Adrenal gland (tissue), 12 donors: Measurements from ENCODE around the gene LRRC8D. TPM values are rescaled to one million over a fixed set of nuclear protein-coding genes. Genes with fewer than 3 reads are reported as not detected.

Experiments used
- DNase-seq, 7 donors: peaks; one replicate each; pipeline ENCODE4 v3.0.0-alpha.2; 2019 to 2020
- H3K27ac ChIP-seq, 5 donors: fragments of 200-600 bp; sonication (generic) in 4 of 5; 1 replicate in 3 of 5; 2 replicates in 2 of 5; pipeline versions ENCODE4 v1.5.1 to v1.8.0; 2016 to 2020; ENCODE audit warnings: mild to moderate bottlenecking in 1 of 5
- H3K27me3 ChIP-seq: fragments of 200-600 bp; 2 replicates; pipeline ENCODE4 v1.8.0; 2021
- H3K36me3 ChIP-seq, 2 donors: fragments of 200-600 bp; replicated peaks in 1 of 2; 1 replicate in 1 of 2; 2 replicates in 1 of 2; pipeline versions ENCODE4 v1.5.1 to v1.8.0; 2018 to 2022
- H3K4me1 ChIP-seq, 2 donors: fragments of 200-600 bp; replicated peaks in 1 of 2; 1 replicate in 1 of 2; 2 replicates in 1 of 2; pipeline versions ENCODE4 v1.5.1 to v1.8.0; 2018 to 2021
- H3K4me3 ChIP-seq, 4 donors: fragments of 200-600 bp; sonication (generic) in 3 of 4; one replicate each; pipeline ENCODE4 v1.5.1; 2016 to 2018
- H3K9me3 ChIP-seq, 3 donors: fragments of 200-600 bp; sonication (generic) in 1 of 3; replicated peaks in 1 of 3; 1 replicate in 2 of 3; 2 replicates in 1 of 3; pipeline versions ENCODE4 v1.5.1 to v1.8.0; 2016 to 2021
- POLR2A ChIP-seq, 2 donors: fragments of 450-650 bp; IDR thresholded peaks; one replicate each; pipeline ENCODE4 v1.6.1; 2017; ENCODE audit warnings: antibody characterized with exemption in 2 of 2, mild to moderate bottlenecking in 2 of 2, moderate library complexity in 1 of 2
- WGBS, 4 donors: extraction: QIAGEN DNeasy Blood & Tissue Kit in 2 of 4; methylation state at CpG; one replicate each; pipeline versions ENCODE4 v1.1.5 to v1.1.7; 2013 to 2017; 5-methylcytosine and 5-hydroxymethylcytosine counted together
- intact Hi-C, 2 donors: fragments of 100-400 bp; cut with DNase I; formaldehyde crosslinking; loops; one replicate each; pipeline versions ENCODE4 v1.14.1 to v1.15.0; 2022 to 2023
- polyA plus RNA-seq, 3 donors: library from polyadenylated mRNA; stranded (reverse); fragments of 200-250 nt in 2 of 3; fragments of 350-450 nt in 1 of 3; fragmentation: Illumina TruSeq in 1 of 3; extraction: RNeasy Lipid Tissue Mini Kit (QIAGEN cat#74804) in 1 of 3; gene quantifications; one replicate each; pipeline ENCODE4 v1.2.3, GENCODE V29; 2013 to 2014
- total RNA-seq, 9 donors: library from RNA; depleted of rRNA in 4 of 9; stranded (reverse); fragments of >200 nt in 4 of 9; fragments of 120-200 nt in 1 of 9; fragmentation: NEBNext Ultra II Directional in 1 of 9; extraction: Animal tissue kit (Norgen Biotek cat#: 25700) in 1 of 9; gene quantifications; one replicate each; pipeline versions ENCODE4 v1.1.0 to v1.2.4, GENCODE V29; 2013 to 2023
- TF ChIP-seq, protein P1 (sequence below), 6 experiments: fragments of 450-650 bp in 4 of 6; fragments of 200-600 bp in 2 of 6; sonication (generic) in 1 of 6; IDR thresholded peaks; 1 replicate in 5 of 6; 2 replicates in 1 of 6; pipeline versions ENCODE4 v1.5.1 to v1.8.0; 2016 to 2021; ENCODE audit warnings: antibody characterized with exemption in 6 of 6, mild to moderate bottlenecking in 2 of 6, moderate library complexity in 1 of 6
- donor health status: healthy with polysubstance abuse.
- donor health status: Bipolar disorder and iron deficiency.
- donor health status: DM: yes; HTN: yes; CAD: no.
- donor health status: DM: no; HTN: no; CAD: no.
- donor health status: DM: no; HTN: no; CAD: no.
- donor health status: DM: yes; HTN: yes; CAD: no.

Gene LRRC8D
- total and polyA plus RNA-seq, 12 donors = 13.9 to 79.8 (median 57.2) TPM

DNA sequence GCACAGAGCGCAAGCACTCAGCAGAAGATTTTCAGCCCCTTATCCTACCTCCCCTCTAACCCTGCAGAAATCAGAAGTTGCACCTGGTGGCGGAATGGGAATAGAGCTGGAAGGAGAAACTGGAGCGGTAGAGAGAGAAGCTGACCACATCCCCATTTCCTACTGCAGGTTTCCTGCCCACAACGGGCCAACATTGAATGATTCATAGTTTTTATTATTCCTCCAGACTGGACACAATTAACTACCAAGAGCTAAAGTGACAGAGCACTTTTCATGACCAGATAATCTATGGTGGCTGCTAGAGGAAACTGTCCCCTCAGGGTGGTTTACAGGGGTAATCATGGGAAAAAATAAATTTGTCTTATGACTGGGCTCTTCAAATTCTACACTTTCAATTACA, 21.3 kb upstream of the LRRC8D start:
- no peaks in the 10 kb centered on the region for H3K27me3 ChIP-seq
- H3K4me1 ChIP-seq = no peaks in the 10 kb centered on the region
- no peaks in the 10 kb centered on the region for H3K9me3 ChIP-seq
- intact Hi-C loops = no loop called here
- TF ChIP-seq, protein P1, sequence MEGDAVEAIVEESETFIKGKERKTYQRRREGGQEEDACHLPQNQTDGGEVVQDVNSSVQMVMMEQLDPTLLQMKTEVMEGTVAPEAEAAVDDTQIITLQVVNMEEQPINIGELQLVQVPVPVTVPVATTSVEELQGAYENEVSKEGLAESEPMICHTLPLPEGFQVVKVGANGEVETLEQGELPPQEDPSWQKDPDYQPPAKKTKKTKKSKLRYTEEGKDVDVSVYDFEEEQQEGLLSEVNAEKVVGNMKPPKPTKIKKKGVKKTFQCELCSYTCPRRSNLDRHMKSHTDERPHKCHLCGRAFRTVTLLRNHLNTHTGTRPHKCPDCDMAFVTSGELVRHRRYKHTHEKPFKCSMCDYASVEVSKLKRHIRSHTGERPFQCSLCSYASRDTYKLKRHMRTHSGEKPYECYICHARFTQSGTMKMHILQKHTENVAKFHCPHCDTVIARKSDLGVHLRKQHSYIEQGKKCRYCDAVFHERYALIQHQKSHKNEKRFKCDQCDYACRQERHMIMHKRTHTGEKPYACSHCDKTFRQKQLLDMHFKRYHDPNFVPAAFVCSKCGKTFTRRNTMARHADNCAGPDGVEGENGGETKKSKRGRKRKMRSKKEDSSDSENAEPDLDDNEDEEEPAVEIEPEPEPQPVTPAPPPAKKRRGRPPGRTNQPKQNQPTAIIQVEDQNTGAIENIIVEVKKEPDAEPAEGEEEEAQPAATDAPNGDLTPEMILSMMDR (IDR thresholded peaks at IDR 0.05) = no peak
- no peak for TF ChIP-seq POLR2A (IDR thresholded peaks at IDR 0.05)
- H3K27ac ChIP-seq = no peak overlapping the region
- no peak overlapping the region for H3K4me3 ChIP-seq
- no peak for DNase-seq
- H3K36me3 ChIP-seq = no peaks in the 10 kb centered on the region
- WGBS, 4 donors = 71 to 83% (median 77%) methylated on average over 3 to 4 of the region's 4 CpGs

DNA sequence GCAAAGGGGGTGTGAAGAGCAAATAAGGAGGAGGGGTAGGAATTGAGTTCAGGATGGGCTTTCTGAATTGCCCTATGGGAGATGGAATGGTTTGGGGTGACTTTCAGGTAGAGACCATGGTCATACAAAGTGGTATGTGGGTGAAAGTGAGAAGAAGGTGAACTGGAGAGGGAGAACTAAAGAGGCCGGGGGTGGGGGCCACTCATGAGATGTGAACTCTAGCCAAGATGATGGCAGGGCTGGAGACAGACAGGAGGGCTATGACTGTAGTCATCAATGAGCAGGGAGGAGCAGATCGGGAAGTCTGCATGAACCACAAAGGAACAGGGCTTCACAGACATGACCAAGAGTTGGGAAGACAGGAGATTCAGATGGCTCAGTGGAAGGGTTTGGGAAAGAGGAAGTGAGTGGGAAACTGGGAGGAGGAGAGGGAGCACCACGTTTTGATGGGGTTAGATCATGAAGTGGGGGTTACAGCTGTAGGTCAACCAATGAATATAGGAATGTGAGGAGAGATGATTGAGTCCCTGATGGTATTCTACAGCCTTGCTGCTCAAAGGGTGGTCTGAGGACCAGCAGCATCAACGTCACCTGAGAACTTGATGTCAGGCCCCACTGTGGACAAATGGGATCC, 20.7 kb upstream of the LRRC8D start:
- TF ChIP-seq POLR2A (IDR thresholded peaks at IDR 0.05) = no peak
- TF ChIP-seq, protein P1 (IDR thresholded peaks at IDR 0.05) = no peak
- intact Hi-C loops = loop anchor here in 1 of 2 donors (5.0 kb wide), 1 partner anchor 187 kb away; no protein-coding TSS in a partner anchor
- WGBS, 4 donors = 77 to 90% (median 86%) methylated on average over 4 of the region's 4 CpGs
- Histone ChIP-seq H3K27ac (no peak overlapping the region), H3K9me3 (no peaks in the 10 kb centered on the region), H3K27me3 (no peaks in the 10 kb centered on the region), H3K4me3 (no peak overlapping the region), H3K4me1 (no peaks in the 10 kb centered on the region), H3K36me3 (no peaks in the 10 kb centered on the region)
- DNase-seq = no peak

DNA sequence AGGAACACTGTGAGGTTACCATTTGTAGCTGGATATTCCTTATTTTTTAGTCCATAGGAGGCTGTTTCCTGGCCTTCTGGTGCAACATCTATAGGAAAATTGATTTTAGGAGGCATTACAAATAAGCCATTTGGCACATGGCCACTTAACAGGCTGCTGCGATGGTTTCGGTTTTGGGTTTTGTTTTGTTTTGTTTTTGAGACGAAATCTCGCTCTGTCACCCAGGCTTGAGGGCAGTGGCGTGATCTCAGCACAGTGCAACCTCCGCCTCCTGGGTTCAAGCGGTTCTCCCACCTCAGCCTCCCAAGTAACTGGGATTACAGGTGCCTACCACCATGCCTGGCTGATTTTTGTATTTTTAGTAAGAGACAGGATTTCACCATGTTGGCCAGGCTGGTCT, 20.1 kb upstream of the LRRC8D start:
- no peak overlapping the region for H3K4me3 ChIP-seq
- H3K27ac ChIP-seq = no peak overlapping the region
- no peak for DNase-seq
- H3K4me1 ChIP-seq = no peaks in the 10 kb centered on the region
- no peaks in the 10 kb centered on the region for H3K36me3 ChIP-seq
- 78 to 90% (median 87%) methylated on average over 7 of the region's 7 CpGs for WGBS, 4 donors
- TF ChIP-seq, protein P1 (IDR thresholded peaks at IDR 0.05) = no peak
- TF ChIP-seq POLR2A (IDR thresholded peaks at IDR 0.05) = no peak
- intact Hi-C loops = loop anchor here in 1 of 2 donors (5.0 kb wide), 1 partner anchor 187 kb away; no protein-coding TSS in a partner anchor
- H3K9me3 ChIP-seq = no peaks in the 10 kb centered on the region
- no peaks in the 10 kb centered on the region for H3K27me3 ChIP-seq

DNA sequence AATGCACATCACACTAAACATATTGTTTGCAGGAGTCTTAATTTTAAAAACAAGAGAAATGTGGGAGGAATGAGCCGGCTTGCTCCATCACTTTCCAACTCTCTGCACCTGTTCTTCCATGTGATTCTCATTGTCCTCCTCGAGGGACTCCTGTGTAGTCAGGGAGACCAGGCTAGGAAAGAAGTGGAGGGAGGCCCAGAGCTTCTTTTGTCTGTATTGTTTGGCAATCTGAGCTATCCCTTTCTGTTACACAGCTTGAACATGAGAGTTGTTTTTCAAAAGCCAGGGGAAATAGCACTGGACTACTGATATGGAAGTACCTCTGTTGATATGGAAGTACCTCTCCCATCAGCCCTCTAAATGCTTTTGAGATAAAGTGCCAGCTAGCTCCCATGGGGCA, 18.8 kb upstream of the LRRC8D start:
- DNase-seq = no peak
- no peaks in the 10 kb centered on the region for H3K4me1 ChIP-seq
- 70 to 90% (median 84%) methylated on average over 2 of the region's 2 CpGs for WGBS, 4 donors
- intact Hi-C loops = loop anchor here in 1 of 2 donors (5.0 kb wide), 1 partner anchor 185 kb away; no protein-coding TSS in a partner anchor
- no peak overlapping the region for H3K4me3 ChIP-seq
- no peak overlapping the region for H3K27ac ChIP-seq
- H3K27me3 ChIP-seq = no peaks in the 10 kb centered on the region
- H3K9me3 ChIP-seq = no peaks in the 10 kb centered on the region
- no peak for TF ChIP-seq POLR2A (IDR thresholded peaks at IDR 0.05)
- TF ChIP-seq, protein P1 (IDR thresholded peaks at IDR 0.05) = no peak
- H3K36me3 ChIP-seq = no peaks in the 10 kb centered on the region
